ENCODE measurements around the gene ZNF429.
"Not testable (repeated sequence)": the region's sequence is repeated elsewhere in the genome, so short reads cannot be mapped to it uniquely, and the experiment has no call there.

Gene ZNF429

DNA sequence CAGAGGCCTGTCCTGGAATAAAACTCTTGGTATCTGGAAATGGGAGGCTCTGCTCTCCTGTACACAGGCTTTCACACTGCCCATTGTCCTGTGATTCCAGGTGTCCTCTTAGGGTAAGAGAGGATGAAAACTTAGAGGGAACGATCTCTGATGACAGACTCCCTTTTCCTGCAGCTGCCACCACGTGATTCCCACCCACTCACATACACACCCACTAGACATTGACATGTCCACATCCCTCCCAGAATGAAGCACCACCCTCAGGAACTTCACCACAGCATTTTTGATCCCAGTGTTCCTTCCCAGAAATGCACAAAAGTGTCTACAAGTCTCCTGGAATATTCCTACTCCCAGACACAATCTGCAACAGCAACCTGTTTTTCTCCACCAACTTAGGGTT, 8.2 kb downstream of the ZNF429 start:
- no peak for DNase-seq (ENCODE audit: low read depth in 2 of 2)

GRCh38 chr19:21519488-21519887, 14.1 kb downstream of the ZNF429 start:
- no peak for DNase-seq (ENCODE audit: low read depth in 2 of 2)

DNA sequence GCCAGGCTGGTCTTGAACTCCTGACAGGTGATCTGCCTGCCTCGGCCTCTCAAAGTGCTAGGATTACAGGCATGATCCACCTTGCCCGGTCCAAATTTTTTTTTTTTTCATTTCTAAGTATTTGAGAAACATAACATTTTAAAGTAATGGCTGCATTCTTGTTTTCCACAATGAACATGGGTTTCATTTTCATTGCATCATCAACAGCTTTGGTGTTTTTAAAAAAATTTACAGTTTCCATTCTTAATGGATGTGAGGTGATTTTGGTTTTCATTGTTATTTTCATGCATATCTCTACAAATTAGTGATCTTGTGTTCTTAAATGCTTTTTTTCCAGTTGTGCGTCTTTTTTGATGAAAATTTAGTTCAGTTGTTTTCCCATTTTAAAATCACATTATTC, 27.5 kb downstream of the ZNF429 start:
- no peak for DNase-seq (ENCODE audit: low read depth in 2 of 2)

- DNase-seq (ENCODE audit: low read depth in 2 of 2) = not testable (repeated sequence)
These were observed 31.4 kb downstream of the ZNF429 start for GRCh38 chr19:21536741-21537290.

GRCh38 chr19:21559444-21559843, 54.0 kb downstream of the ZNF429 start:
- no peak for DNase-seq (ENCODE audit: low read depth in 2 of 2)

DNA sequence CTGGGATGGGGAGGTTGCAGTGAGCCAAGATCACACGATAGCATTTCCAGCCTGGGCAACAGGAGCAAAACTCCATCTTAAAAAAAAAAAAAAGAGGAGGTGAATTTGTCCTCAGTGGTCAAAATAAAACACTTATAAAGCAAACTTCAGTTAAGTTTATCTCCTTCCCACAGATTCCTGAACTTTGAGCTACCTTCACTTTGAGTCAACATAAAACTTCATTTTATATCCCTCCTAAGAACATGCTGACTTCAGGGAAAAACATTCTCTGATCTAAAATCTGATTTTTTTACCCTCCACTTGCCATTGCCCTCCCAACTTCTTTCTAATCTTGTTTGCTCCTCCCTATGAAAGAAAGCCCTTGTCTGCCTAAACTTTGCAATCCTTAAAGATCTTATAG, 59.0 kb downstream of the ZNF429 start:
- no peak for DNase-seq (ENCODE audit: low read depth in 2 of 2)

- no peak for DNase-seq (ENCODE audit: low read depth in 2 of 2)
These were observed 60.7 kb downstream of the ZNF429 start for GRCh38 chr19:21566073-21566472.

GRCh38 chr19:21567806-21568205, 62.4 kb downstream of the ZNF429 start:
- DNase-seq (ENCODE audit: low read depth in 2 of 2) = not testable (repeated sequence)

DNA sequence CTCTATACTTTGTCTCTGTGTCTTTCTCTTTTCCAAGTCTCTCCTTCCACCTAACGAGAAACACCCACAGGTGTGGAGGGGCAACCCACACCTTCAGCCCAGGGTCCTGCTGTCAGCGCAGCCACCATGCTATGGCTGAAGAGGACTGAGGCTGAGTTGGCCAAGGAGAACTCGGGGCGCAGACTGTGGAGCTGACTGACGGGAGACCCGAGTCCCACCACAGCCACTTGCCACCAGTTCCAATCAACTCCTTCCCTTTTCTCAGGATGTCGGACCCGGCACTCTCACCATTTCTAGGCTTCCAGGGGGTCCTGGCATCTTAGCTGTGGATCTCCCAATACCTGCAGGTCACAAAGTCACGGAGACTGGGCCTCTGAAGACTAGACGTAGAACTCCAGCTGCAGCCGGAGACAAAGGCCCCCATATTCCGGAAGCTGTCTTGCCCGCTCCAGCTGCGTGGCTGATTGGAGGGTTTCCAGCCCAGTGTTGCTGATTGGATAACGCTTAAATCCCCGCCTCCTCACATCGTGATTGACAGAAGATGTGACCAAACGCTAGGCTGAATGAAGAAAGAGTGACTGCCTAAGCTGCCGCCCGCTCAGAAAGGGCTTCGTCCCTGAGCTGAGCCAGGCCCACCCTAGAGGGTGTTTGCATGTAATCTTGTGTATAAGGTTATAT, 63.6 kb downstream of the ZNF429 start:
- peak; percentile 46 to 81 for DNase-seq (ENCODE audit: low read depth in 2 of 2)

DNA sequence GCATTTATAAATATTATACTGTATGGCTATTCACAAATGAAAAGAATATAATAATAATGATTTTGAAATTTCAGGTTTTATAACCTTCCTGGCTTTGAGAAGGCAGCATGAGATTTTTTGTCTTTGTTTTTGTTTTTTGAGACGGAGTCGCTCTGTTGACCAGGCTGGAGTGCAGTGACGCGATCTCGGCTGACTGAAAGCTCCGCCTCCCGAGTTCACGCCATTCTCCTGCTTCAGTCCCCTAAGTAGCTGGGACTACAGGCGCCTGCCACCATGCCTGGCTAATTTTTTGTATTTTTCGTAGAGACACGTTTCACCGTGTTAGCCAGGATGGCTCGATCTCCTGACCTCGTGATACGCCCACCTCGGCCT, 64.1 kb downstream of the ZNF429 start:
- peak in 1 of 2 donors; percentile 30 for DNase-seq (ENCODE audit: low read depth in 2 of 2)

- DNase-seq (ENCODE audit: low read depth in 2 of 2) = no peak
These were observed 65.9 kb downstream of the ZNF429 start for GRCh38 chr19:21571316-21571715.

GRCh38 chr19:21574607-21575006, 69.2 kb downstream of the ZNF429 start:
- no peak for DNase-seq (ENCODE audit: low read depth in 2 of 2)

DNA sequence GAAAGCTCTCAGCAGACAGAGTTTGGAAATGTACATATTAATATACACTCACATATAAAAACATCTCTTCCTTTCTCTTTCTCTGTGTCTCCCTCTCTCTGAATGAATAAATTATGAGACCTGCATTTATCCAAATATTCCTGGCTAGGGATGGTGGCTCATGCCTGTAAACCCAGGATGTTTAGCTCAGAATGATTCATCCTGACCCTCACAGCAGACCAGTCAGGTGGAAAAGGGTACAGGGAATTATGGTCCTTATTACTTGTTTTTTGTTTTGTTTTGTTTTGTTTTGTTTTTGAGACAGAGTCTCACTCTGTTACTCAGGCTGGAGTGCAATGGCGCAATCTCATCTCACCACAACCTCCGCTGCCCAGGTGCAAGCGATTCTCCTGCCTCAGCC, 71.1 kb downstream of the ZNF429 start:
- DNase-seq (ENCODE audit: low read depth in 2 of 2) = no peak

GRCh38 chr19:21580101-21580500, 74.7 kb downstream of the ZNF429 start:
- no peak for DNase-seq (ENCODE audit: low read depth in 2 of 2)

GRCh38 chr19:21580818-21581217, 75.4 kb downstream of the ZNF429 start:
- DNase-seq (ENCODE audit: low read depth in 2 of 2) = no peak

DNA sequence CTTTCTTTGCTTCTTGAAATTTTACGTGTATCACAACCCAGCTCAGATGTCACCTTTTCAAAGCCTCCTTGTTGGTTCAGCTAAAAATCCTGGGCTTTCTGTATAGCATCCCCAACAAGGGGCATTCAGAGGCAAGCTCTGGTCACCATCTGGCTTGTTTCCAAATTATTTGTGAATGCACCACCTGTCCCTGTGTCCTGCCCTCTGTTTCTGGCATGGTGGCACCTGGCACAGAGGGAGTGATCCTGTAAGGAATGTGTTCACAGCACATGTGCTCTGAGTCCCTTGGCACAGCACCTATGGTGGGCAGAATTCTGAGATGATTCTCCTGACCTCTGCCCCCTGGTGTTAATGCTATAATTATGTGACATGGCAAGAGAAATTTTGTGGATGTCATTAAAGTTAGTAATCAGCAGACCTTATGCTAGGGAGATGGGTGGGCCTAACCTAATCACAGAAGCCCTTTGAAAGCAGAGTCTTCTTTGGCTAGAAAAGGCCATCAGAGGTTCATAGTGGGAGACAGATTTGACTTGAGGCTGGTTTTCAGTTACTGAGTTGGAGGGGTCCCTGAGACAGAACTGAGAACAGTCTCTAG, 76.3 kb downstream of the ZNF429 start:
- DNase-seq (ENCODE audit: low read depth in 2 of 2) = no peak

- DNase-seq (ENCODE audit: low read depth in 2 of 2) = no peak
These were observed 79.1 kb downstream of the ZNF429 start for GRCh38 chr19:21584537-21584936.

- DNase-seq (ENCODE audit: low read depth in 2 of 2) = no peak
These were observed 80.0 kb downstream of the ZNF429 start for GRCh38 chr19:21585281-21585890.

- peak in 1 of 2 donors; percentile 18 for DNase-seq (ENCODE audit: low read depth in 2 of 2)
These were observed 81.1 kb downstream of the ZNF429 start for GRCh38 chr19:21586311-21587116.

GRCh38 chr19:21587117-21587461, 81.7 kb downstream of the ZNF429 start:
- DNase-seq (ENCODE audit: low read depth in 2 of 2) = no peak

DNA sequence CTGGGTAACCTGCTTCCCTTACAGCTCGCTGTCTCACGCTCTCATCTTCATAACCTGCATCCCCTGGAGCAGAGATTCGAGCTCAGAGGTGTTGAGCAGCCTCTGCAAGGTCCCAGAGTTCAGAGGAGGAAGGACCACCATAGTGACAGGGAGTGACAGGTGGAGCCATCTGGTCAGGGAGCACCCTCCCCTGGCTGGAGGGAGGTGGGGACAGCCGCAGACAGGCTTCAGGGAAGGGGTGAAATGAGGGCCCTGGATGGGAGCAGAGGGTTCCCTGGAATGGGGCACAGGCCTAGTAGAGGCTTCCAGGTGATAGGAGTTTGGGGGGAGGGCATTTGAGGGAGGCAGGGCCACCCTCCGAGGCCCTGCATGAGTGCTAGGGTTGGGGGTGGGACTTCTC, 82.1 kb downstream of the ZNF429 start:
- DNase-seq (ENCODE audit: low read depth in 2 of 2) = no peak

GRCh38 chr19:21588065-21588601, 82.7 kb downstream of the ZNF429 start:
- DNase-seq (ENCODE audit: low read depth in 2 of 2) = no peak

All from activated CD4-positive, alpha-beta T cell treated with anti-CD3 and anti-CD28 coated beads for 24 hours (primary cell).